ENCODE data around the gene KCTD11. TPM values are rescaled to one million over a fixed set of nuclear protein-coding genes. Genes with fewer than 3 reads are reported as not detected.

KCTD11 gene
- total and polyA plus RNA-seq, 2 experiments from 2014 or later, result 14.0 to 15.9 TPM

- Histone ChIP-seq H3K27ac (peak overlapping the region; percentile 82), H3K4me1 (ENCODE audit: low read depth) (peaks cover 15% of the 10 kb centered on the region), H3K9me3 (ENCODE audit: low read depth) (no peaks in the 10 kb centered on the region), H3K27me3 (no peaks in the 10 kb centered on the region), H3K36me3 (peaks cover 53% of the 10 kb centered on the region), H3K4me3 (peak overlapping the region; percentile 90)
- no peak for TF ChIP-seq CTCF (IDR thresholded peaks at IDR 0.05; ENCODE audit: low read depth, low read length)
- DNase-seq (ENCODE audit: low read depth in 1 of 2, low spot score in 1 of 2), result no peak
These were observed 37.9 kb upstream of the KCTD11 start for GRCh38 chr17:7313890-7314718.

GRCh38 chr17:7314719-7315569 lies 37.0 kb upstream of the KCTD11 start, which contains the start of gene GPS2:
TSS of gene GPS2 (minus strand) at chr17:7315360. CDS start at chr17:7315052, 308 bp downstream.
- Histone ChIP-seq H3K9me3 (ENCODE audit: low read depth) (no peaks in the 10 kb centered on the region), H3K27ac (peak within 1 kb of the TSS; percentile 82), H3K27me3 (no peaks in the 10 kb centered on the region), H3K4me3 (peak within 1 kb of the TSS; percentile 90), H3K4me1 (ENCODE audit: low read depth) (peaks cover 7% of the 10 kb centered on the region), H3K36me3 (peaks cover 52% of the 10 kb centered on the region)
- DNase-seq (ENCODE audit: low read depth in 1 of 2, low spot score in 1 of 2), result peak; percentile 86 to 93
- TF ChIP-seq CTCF (IDR thresholded peaks at IDR 0.05; ENCODE audit: low read depth, low read length), result no peak

- H3K36me3 ChIP-seq, result peaks cover 48% of the 10 kb centered on the region
These were observed 36.3 kb upstream of the KCTD11 start for GRCh38 chr17:7315570-7316235.

GRCh38 chr17:7317161-7317803 lies 34.7 kb upstream of the KCTD11 start:
- TF ChIP-seq CTCF (IDR thresholded peaks at IDR 0.05; ENCODE audit: low read depth, low read length), result no peak
- H3K4me3 ChIP-seq, result no peak overlapping the region

More at GRCh38 chr17:7315570-7316235, 36.3 kb upstream of the KCTD11 start:
- Histone ChIP-seq H3K4me1 (ENCODE audit: low read depth) (peaks cover 7% of the 10 kb centered on the region), H3K9me3 (ENCODE audit: low read depth) (no peaks in the 10 kb centered on the region), H3K27me3 (no peaks in the 10 kb centered on the region), H3K27ac (peak overlapping the region; percentile 82), H3K4me3 (peak overlapping the region; percentile 90)
- no peak for DNase-seq (ENCODE audit: low read depth in 1 of 2, low spot score in 1 of 2)
- TF ChIP-seq CTCF (IDR thresholded peaks at IDR 0.05; ENCODE audit: low read depth, low read length), result no peak

More at GRCh38 chr17:7317161-7317803, 34.7 kb upstream of the KCTD11 start:
- no peak for DNase-seq (ENCODE audit: low read depth in 1 of 2, low spot score in 1 of 2)
- Histone ChIP-seq H3K27ac (no peak overlapping the region), H3K36me3 (peaks cover 51% of the 10 kb centered on the region), H3K9me3 (ENCODE audit: low read depth) (no peaks in the 10 kb centered on the region), H3K27me3 (no peaks in the 10 kb centered on the region), H3K4me1 (ENCODE audit: low read depth) (peaks cover 7% of the 10 kb centered on the region)

Data from cardiac muscle cell (in vitro differentiated cells and primary cell).